Right lobe of liver (tissue), 4 donors: ENCODE data around the gene ADGRB3.

Source experiments
- POLR2A ChIP-seq: fragments of 450-650 bp; IDR thresholded peaks from one replicate; pipeline ENCODE4 v1.6.1; 2017; ENCODE audit warnings: antibody characterized with exemption, mild to moderate bottlenecking
- TF ChIP-seq, protein P1 (sequence below), 4 donors: fragments of 200-600 bp in 3 of 4; fragments of 450-650 bp in 1 of 4; IDR thresholded peaks; one replicate each; pipeline versions ENCODE4 v1.5.1 to v1.8.0; 2016 to 2022; ENCODE audit warnings: antibody characterized with exemption in 4 of 4, mild to moderate bottlenecking in 2 of 4
- donor health status: DM: no; HTN: no; CAD: no.
- donor health status: DM: no; HTN: no; CAD: no.
- donor health status: DM: no; HTN: yes; CAD: no.

DNA sequence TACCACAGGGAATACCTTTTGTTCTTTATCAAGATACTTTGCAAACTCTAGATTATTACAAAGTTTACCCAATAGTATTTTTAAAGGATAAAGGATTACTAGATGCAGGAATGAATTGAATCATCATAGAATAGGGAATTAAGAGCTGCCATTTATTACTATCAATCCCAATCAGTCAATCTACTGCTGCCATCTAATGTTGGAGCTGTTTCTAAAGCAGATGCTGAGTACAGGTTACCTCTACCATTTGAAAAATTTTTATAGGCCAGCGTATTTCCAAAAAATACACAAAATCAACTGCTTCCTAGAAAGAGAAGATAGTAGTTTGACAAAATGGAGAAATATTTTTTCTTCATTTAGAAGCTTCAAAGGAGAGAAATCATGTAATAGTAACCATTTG is 520.4 kb downstream of the ADGRB3 start:
- TF ChIP-seq, protein P1, sequence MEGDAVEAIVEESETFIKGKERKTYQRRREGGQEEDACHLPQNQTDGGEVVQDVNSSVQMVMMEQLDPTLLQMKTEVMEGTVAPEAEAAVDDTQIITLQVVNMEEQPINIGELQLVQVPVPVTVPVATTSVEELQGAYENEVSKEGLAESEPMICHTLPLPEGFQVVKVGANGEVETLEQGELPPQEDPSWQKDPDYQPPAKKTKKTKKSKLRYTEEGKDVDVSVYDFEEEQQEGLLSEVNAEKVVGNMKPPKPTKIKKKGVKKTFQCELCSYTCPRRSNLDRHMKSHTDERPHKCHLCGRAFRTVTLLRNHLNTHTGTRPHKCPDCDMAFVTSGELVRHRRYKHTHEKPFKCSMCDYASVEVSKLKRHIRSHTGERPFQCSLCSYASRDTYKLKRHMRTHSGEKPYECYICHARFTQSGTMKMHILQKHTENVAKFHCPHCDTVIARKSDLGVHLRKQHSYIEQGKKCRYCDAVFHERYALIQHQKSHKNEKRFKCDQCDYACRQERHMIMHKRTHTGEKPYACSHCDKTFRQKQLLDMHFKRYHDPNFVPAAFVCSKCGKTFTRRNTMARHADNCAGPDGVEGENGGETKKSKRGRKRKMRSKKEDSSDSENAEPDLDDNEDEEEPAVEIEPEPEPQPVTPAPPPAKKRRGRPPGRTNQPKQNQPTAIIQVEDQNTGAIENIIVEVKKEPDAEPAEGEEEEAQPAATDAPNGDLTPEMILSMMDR (IDR thresholded peaks at IDR 0.05) = no peak
- no peak for TF ChIP-seq POLR2A
